D721Med (cell line): ENCODE data around the gene DGUOK.
"Not testable (repeated sequence)": the region's sequence is repeated elsewhere in the genome, so short reads cannot be mapped to it uniquely, and the experiment has no call there.

Experiments
- DNase-seq: peaks from one replicate; pipeline ENCODE4 v3.0.0; 2011; ENCODE audit warnings: low spot score; ENCODE audit not compliant: insufficient read length
- FAIRE-seq: peaks from 2 replicates; lab custom pipeline; 2011; peaks lifted over from hg19 to GRCh38; lab: Jason Lieb, UNC
- CTCF ChIP-seq: IDR thresholded peaks from 2 replicates; pipeline ENCODE4 v1.5.1; 2012; ENCODE audit warnings: mild to moderate bottlenecking, control low read depth; ENCODE audit not compliant: insufficient read depth; ENCODE audit errors: missing control alignments

Gene DGUOK

GRCh38 chr2:73926493-73927327 lies at the start of gene DGUOK:
DGUOK (plus strand) TSS chr2:73926880; CDS start chr2:73926911, 31 bp downstream.
- DNase-seq (peak; percentile 86), FAIRE-seq (peak; percentile 56)
- TF ChIP-seq CTCF: no peak

- no peak for TF ChIP-seq CTCF
- no peak for DNase-seq
- no peak for FAIRE-seq
Measured at GRCh38 chr2:73877071-73877802, 49.4 kb upstream of the DGUOK start.

GRCh38 chr2:73877984-73878383 lies 48.7 kb upstream of the DGUOK start:
- not testable (repeated sequence) for FAIRE-seq, DNase-seq

GRCh38 chr2:73885406-73885805 lies 41.3 kb upstream of the DGUOK start:
- no peak for FAIRE-seq
- TF ChIP-seq CTCF: no peak
- no peak for DNase-seq

- FAIRE-seq: no peak
- TF ChIP-seq CTCF: no peak
- DNase-seq: no peak
Measured at GRCh38 chr2:73886357-73886756, 40.3 kb upstream of the DGUOK start.

GRCh38 chr2:73887596-73888353 lies 38.9 kb upstream of the DGUOK start:
- not testable (repeated sequence) for DNase-seq, FAIRE-seq

GRCh38 chr2:73888388-73888787 lies 38.3 kb upstream of the DGUOK start:
- TF ChIP-seq CTCF: no peak
- DNase-seq: no peak
- no peak for FAIRE-seq
